ENCODE results near the gene RPL23.

- no peak for TF ChIP-seq CTCF (conservative IDR thresholded peaks at IDR 0.05)
- TF ChIP-seq ZFX (IDR thresholded peaks at IDR 0.05) = no peak
Observed at GRCh38 chr17:38892620-38893019, 39.1 kb upstream of the RPL23 start.

Measured in C4-2B (cell line).